ENCODE results near the gene CABS1.

Gene CABS1

DNA sequence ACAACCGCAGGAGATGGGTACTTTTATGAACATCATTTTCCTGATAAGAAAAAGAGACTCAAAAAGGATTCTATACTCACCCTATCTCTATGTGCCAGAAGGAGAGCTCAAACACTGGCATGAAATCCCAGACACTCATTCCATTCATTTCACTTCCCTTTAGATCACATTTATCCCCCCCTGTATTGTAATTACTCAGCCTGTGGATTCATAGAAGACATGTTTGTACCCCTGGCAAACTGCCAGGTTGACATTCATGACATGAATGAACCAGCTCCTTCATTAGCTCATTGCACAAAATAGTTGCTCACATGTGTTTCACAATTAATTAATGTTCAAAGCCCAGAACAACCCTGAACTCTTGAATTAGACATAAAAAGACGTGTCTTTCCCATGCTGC is 30.7 kb downstream of the CABS1 start:
- H3K4me2 ChIP-seq (ENCODE audit: low read depth, low read length, poor library complexity, severe bottlenecking): no peak overlapping the region
- H3K9ac ChIP-seq (ENCODE audit: low read depth, low read length, poor library complexity, severe bottlenecking): no peak overlapping the region
- H3K79me2 ChIP-seq (ENCODE audit: insufficient read depth, low read length): no peaks in the 10 kb centered on the region
- no peaks in the 10 kb centered on the region for H3K27me3 ChIP-seq (ENCODE audit: insufficient read depth, low read length, poor library complexity, severe bottlenecking)
- H3K4me3 ChIP-seq (ENCODE audit: low read length, poor library complexity, severe bottlenecking): no peak overlapping the region
- no peak for TF ChIP-seq EZH2phosphoT487 (IDR thresholded peaks at IDR 0.05; ENCODE audit: borderline replicate concordance)
- TF ChIP-seq CTCF (conservative IDR thresholded peaks at IDR 0.05; ENCODE audit: low read length): no peak
- H4K20me1 ChIP-seq (ENCODE audit: insufficient read depth, low read length, poor library complexity, severe bottlenecking): no peaks in the 10 kb centered on the region
- H3K36me3 ChIP-seq (ENCODE audit: insufficient read depth, low read length): no peaks in the 10 kb centered on the region
- H2AFZ ChIP-seq (ENCODE audit: low read length): no peak overlapping the region
- H3K4me1 ChIP-seq (ENCODE audit: insufficient read depth, low read length, poor library complexity, severe bottlenecking): no peaks in the 10 kb centered on the region
- H3K9me3 ChIP-seq (ENCODE audit: insufficient read depth, low read depth, low read length): no peaks in the 10 kb centered on the region
- no peaks in the 10 kb centered on the region for H3K9me2 ChIP-seq (replicated peaks; ENCODE audit: low read depth, low read length)
- H3F3A ChIP-seq (ENCODE audit: low read depth): no peaks in the 10 kb centered on the region

DNA sequence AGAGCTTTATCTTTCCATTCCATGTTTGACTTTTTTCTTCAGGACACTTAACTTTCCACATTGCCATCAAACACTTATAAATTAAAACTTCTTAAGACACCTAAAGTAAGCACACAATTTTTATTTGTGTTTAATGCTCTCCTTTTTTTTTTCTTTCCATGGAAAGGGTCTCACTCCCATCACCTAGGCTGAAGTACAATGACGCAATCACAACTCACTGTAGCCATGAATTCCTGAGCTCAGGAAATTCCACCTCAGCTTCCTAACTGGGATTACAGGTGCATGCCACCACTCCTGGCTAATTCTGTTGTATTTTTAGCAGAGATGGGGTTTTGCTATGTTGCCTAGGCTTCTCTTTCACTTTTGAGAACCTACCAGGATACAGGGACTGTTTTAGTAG is 33.0 kb downstream of the CABS1 start:
- Histone ChIP-seq H3K36me3 (ENCODE audit: insufficient read depth, low read length) (no peaks in the 10 kb centered on the region), H3K4me1 (ENCODE audit: insufficient read depth, low read length, poor library complexity, severe bottlenecking) (no peaks in the 10 kb centered on the region), H3F3A (ENCODE audit: low read depth) (no peaks in the 10 kb centered on the region), H3K79me2 (ENCODE audit: insufficient read depth, low read length) (no peaks in the 10 kb centered on the region), H3K9me3 (ENCODE audit: insufficient read depth, low read depth, low read length) (no peaks in the 10 kb centered on the region), H3K9ac (ENCODE audit: low read depth, low read length, poor library complexity, severe bottlenecking) (no peak overlapping the region), H3K27me3 (ENCODE audit: insufficient read depth, low read length, poor library complexity, severe bottlenecking) (no peaks in the 10 kb centered on the region), H4K20me1 (ENCODE audit: insufficient read depth, low read length, poor library complexity, severe bottlenecking) (no peaks in the 10 kb centered on the region), H3K4me2 (ENCODE audit: low read depth, low read length, poor library complexity, severe bottlenecking) (no peak overlapping the region), H2AFZ (ENCODE audit: low read length) (no peak overlapping the region), H3K4me3 (ENCODE audit: low read length, poor library complexity, severe bottlenecking) (no peak overlapping the region), H3K9me2 (replicated peaks; ENCODE audit: low read depth, low read length) (no peaks in the 10 kb centered on the region)
- TF ChIP-seq CTCF (conservative IDR thresholded peaks at IDR 0.05; ENCODE audit: low read length): no peak
- no peak for TF ChIP-seq EZH2phosphoT487 (IDR thresholded peaks at IDR 0.05; ENCODE audit: borderline replicate concordance)

GRCh38 chr4:70371987-70372386 is 37.2 kb downstream of the CABS1 start:
- Histone ChIP-seq H2AFZ (ENCODE audit: low read length) (no peak overlapping the region), H3K4me1 (ENCODE audit: insufficient read depth, low read length, poor library complexity, severe bottlenecking) (no peaks in the 10 kb centered on the region), H3K9me3 (ENCODE audit: insufficient read depth, low read depth, low read length) (no peaks in the 10 kb centered on the region), H3K9ac (ENCODE audit: low read depth, low read length, poor library complexity, severe bottlenecking) (no peak overlapping the region), H3K27me3 (ENCODE audit: insufficient read depth, low read length, poor library complexity, severe bottlenecking) (no peaks in the 10 kb centered on the region), H3K36me3 (ENCODE audit: insufficient read depth, low read length) (no peaks in the 10 kb centered on the region), H3K4me3 (ENCODE audit: low read length, poor library complexity, severe bottlenecking) (no peak overlapping the region), H4K20me1 (ENCODE audit: insufficient read depth, low read length, poor library complexity, severe bottlenecking) (no peaks in the 10 kb centered on the region), H3F3A (ENCODE audit: low read depth) (no peaks in the 10 kb centered on the region), H3K9me2 (replicated peaks; ENCODE audit: low read depth, low read length) (no peaks in the 10 kb centered on the region), H3K4me2 (ENCODE audit: low read depth, low read length, poor library complexity, severe bottlenecking) (no peak overlapping the region), H3K79me2 (ENCODE audit: insufficient read depth, low read length) (no peaks in the 10 kb centered on the region)
- TF ChIP-seq EZH2phosphoT487 (IDR thresholded peaks at IDR 0.05; ENCODE audit: borderline replicate concordance) (no peak), CTCF (conservative IDR thresholded peaks at IDR 0.05; ENCODE audit: low read length) (no peak)
